Epithelial cell of esophagus (primary cell): ENCODE measurements around the gene PPARA.
"Not testable (repeated sequence)": the region's sequence is repeated elsewhere in the genome, so short reads cannot be mapped to it uniquely, and the experiment has no call there.

ENCODE experiments used
- DNase-seq: peaks from one replicate; pipeline ENCODE4 v3.0.0; 2010; ENCODE audit warnings: low read depth
- H3K4me3 ChIP-seq: 2 replicates; pipeline ENCODE4 v1.5.1; 2011; ENCODE audit warnings: mild to moderate bottlenecking, low read length, control low read depth
- CTCF ChIP-seq: IDR thresholded peaks from 2 replicates; pipeline ENCODE4 v1.5.1; 2011; ENCODE audit warnings: low read depth, mild to moderate bottlenecking, low read length, control low read depth, inconsistent platforms; ENCODE audit not compliant: insufficient read depth; ENCODE audit errors: missing control alignments

Gene PPARA

GRCh38 chr22:46187862-46188261 lies 37.5 kb downstream of the PPARA start:
- H3K4me3 ChIP-seq, result no peak overlapping the region
- TF ChIP-seq CTCF, result no peak
- DNase-seq, result no peak

GRCh38 chr22:46192210-46192993 lies 42.1 kb downstream of the PPARA start:
- no peak overlapping the region for H3K4me3 ChIP-seq
- DNase-seq, result no peak
- no peak for TF ChIP-seq CTCF

GRCh38 chr22:46193898-46194310 lies 43.6 kb downstream of the PPARA start:
- no peak for DNase-seq
- H3K4me3 ChIP-seq, result no peak overlapping the region
- TF ChIP-seq CTCF, result no peak

GRCh38 chr22:46195487-46196165 lies 45.3 kb downstream of the PPARA start:
- no peak for TF ChIP-seq CTCF
- DNase-seq, result no peak
- no peak overlapping the region for H3K4me3 ChIP-seq

GRCh38 chr22:46196278-46196677 lies 46.0 kb downstream of the PPARA start:
- DNase-seq, result no peak
- TF ChIP-seq CTCF, result no peak
- no peak overlapping the region for H3K4me3 ChIP-seq

GRCh38 chr22:46198274-46198673 lies 47.9 kb downstream of the PPARA start:
- no peak for TF ChIP-seq CTCF
- H3K4me3 ChIP-seq, result no peak overlapping the region
- no peak for DNase-seq

GRCh38 chr22:46198806-46199205 lies 48.5 kb downstream of the PPARA start:
- not testable (repeated sequence) for DNase-seq, H3K4me3 ChIP-seq
